ENCODE results near the gene PSMD13.
A peak's percentile ranks its signal among the peaks of the same experiment; 100 is the strongest.

Gene PSMD13

GRCh38 chr11:204587-205109, 32.1 kb upstream of the PSMD13 start:
- no peak for DNase-seq (ENCODE audit: low read depth in 2 of 2)

- no peak for DNase-seq (ENCODE audit: low read depth in 2 of 2)
Measured at GRCh38 chr11:205221-206001, 31.4 kb upstream of the PSMD13 start.

GRCh38 chr11:206002-206384, 30.8 kb upstream of the PSMD13 start:
- no peak for DNase-seq (ENCODE audit: low read depth in 2 of 2)

- DNase-seq (ENCODE audit: low read depth in 2 of 2), result no peak
Measured at GRCh38 chr11:206526-207207, 30.1 kb upstream of the PSMD13 start.

- peak; percentile 95 to 96 for DNase-seq (ENCODE audit: low read depth in 2 of 2)
Measured at GRCh38 chr11:207208-207862, 29.4 kb upstream of the PSMD13 start, which contains the start of the genes BET1L and RIC8A. BET1L (minus strand) TSS chr11:207399; CDS start chr11:207321, 78 bp downstream. RIC8A (plus strand) TSS chr11:207708; CDS start chr11:208855, 1,147 bp downstream.

- DNase-seq (ENCODE audit: low read depth in 2 of 2), result no peak
Measured at GRCh38 chr11:207863-208180, 29.0 kb upstream of the PSMD13 start.

GRCh38 chr11:208181-208916, 28.4 kb upstream of the PSMD13 start:
- DNase-seq (ENCODE audit: low read depth in 2 of 2), result peak; percentile 64 to 78

GRCh38 chr11:208917-209260, 27.9 kb upstream of the PSMD13 start:
- DNase-seq (ENCODE audit: low read depth in 2 of 2), result no peak

GRCh38 chr11:209275-210121, 27.3 kb upstream of the PSMD13 start:
- no peak for DNase-seq (ENCODE audit: low read depth in 2 of 2)

- DNase-seq (ENCODE audit: low read depth in 2 of 2), result no peak
Measured at GRCh38 chr11:210122-210802, 26.5 kb upstream of the PSMD13 start.

GRCh38 chr11:210803-211180, 26.0 kb upstream of the PSMD13 start:
- no peak for DNase-seq (ENCODE audit: low read depth in 2 of 2)

GRCh38 chr11:211295-211694, 25.5 kb upstream of the PSMD13 start:
- no peak for DNase-seq (ENCODE audit: low read depth in 2 of 2)

GRCh38 chr11:211741-212140, 25.0 kb upstream of the PSMD13 start:
- no peak for DNase-seq (ENCODE audit: low read depth in 2 of 2)

GRCh38 chr11:212150-213100, 24.4 kb upstream of the PSMD13 start:
- DNase-seq (ENCODE audit: low read depth in 2 of 2), result no peak

- DNase-seq (ENCODE audit: low read depth in 2 of 2), result no peak
Measured at GRCh38 chr11:213111-213510, 23.7 kb upstream of the PSMD13 start.

GRCh38 chr11:214083-214482, 22.7 kb upstream of the PSMD13 start:
- no peak for DNase-seq (ENCODE audit: low read depth in 2 of 2)

GRCh38 chr11:215581-216037, 21.2 kb upstream of the PSMD13 start:
- no peak for DNase-seq (ENCODE audit: low read depth in 2 of 2)

- DNase-seq (ENCODE audit: low read depth in 2 of 2), result no peak
Measured at GRCh38 chr11:216081-216974, 20.4 kb upstream of the PSMD13 start.
